GM12801 (cell line): Measurements from ENCODE around the gene LANCL2.

Source experiments
- CTCF ChIP-seq: IDR thresholded peaks from one replicate; pipeline ENCODE4 v1.5.1; 2011; ENCODE audit warnings: control low read depth; ENCODE audit not compliant: insufficient read length; ENCODE audit errors: extremely low read depth

The LANCL2 gene

DNA sequence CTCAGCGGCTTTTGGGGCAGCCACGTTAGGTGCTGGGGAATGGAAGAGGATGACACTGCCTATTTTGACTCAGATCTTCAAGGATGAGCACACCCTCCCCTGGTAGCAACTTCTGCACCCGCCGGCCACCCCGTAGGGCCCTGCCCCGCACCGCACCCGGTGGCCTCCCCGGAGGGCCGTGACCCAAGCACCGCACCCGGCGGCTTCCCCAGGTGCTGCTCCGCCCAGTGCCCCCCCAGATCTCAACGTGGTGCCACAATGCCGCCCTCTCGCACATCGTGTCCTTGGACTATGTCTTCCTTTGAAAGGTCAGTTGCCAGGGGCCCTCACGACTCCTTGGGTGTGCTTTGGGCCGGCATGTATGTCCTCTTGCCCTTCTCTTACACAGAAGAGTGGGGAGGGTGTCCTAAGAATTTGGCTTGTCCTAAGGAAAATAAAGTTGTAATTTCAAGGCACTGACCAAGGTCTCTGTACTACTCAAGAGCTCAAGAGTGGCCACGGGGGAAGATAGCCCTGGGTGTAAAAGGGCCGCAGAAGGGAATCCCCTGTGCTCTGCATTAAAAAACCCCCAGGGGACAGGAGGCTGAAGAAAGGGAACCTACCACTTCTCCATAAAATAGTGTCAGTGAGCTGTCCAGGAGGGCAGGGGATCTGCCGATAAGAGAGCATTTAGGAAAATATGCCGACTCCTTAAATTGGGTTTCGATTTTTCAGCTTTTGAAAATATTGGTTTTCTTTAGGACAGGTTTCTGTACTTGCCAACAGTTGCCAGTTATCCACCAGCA is 1.6 kb upstream of the LANCL2 start:
- TF ChIP-seq CTCF, result no peak

- TF ChIP-seq CTCF, result no peak
These were observed 731 bp downstream of the LANCL2 start for GRCh38 chr7:55365675-55366460.

DNA sequence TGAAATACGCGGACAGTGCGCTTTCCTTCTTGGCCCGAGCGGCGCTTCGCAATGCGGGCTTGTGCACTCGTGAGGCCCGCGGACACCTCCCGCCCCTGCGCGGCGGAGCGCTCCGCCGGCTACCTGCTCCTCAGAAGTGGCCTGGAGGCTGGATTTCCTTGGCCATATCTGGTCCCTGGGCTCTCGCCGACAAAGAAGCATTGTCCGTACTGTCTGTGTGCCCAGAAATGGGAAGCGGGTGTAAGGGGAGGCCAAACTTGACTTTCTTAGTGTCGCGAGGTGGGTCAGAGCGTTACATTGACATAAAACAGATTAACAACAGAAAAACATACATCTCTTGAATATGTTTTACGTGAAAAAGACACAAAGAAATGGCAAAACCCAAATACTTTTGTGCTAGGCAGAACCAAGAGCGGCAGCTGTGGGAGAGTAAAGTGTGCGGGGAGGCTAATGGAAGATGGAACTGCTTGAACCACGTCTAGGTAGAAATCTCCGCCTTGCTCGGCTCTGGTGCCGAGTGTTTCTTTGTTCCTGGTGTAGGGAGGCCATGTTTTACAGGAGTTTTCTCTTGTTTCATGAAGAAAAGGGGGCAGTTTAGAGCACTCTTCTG is 1.4 kb downstream of the LANCL2 start:
- no peak for TF ChIP-seq CTCF

DNA sequence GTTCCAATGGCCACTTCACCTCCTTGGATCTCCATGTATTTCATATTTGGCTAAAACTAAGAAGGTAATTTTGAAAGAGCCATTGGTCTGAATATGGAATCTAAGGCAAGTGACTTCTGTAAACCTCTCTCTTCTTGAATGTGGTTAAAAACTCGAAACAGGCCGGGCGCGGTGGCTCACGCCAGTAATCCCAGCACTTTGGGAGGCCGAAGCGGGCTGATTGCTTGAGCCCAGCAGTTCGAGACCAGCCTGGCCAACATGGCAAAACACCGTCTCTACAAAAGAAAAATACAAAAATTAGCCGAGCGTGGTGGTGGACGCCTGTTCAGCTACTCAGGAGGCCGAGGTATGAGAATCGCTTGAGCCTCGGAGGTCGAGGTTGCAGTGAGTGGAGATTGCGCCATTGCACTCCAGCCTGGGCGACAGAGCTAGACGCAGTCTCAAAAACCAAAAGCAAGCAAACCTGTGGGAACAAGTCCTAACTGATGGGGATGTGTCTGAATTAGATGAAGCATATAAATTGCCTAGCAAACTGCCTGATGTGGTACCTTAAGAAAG is 2.2 kb downstream of the LANCL2 start:
- TF ChIP-seq CTCF, result no peak

GRCh38 chr7:55369427-55370400 is 4.6 kb downstream of the LANCL2 start:
- TF ChIP-seq CTCF, result no peak

DNA sequence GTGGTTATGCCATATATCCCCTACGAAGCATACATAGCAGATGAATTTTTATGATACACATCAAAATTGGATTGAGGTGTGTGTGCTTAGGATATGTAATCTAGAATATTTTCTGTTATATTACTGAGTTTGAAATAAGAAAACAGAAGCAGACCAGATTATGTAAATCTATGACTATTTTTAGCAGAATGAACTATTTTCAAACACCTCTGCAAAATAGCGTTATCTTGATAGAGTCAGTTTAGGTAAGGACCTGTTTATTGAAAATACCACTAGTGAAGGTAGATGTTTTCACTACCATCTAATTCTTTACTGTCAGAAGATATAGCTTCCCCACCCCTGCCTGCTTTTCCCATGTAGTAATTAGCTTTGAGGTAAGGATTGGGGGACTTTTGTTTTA is 9.1 kb downstream of the LANCL2 start:
- no peak for TF ChIP-seq CTCF

- TF ChIP-seq CTCF, result no peak
These were observed 10.1 kb downstream of the LANCL2 start for GRCh38 chr7:55375237-55375636.
